HepG2 (cell line): ENCODE results near the gene HNRNPUL2. TPM values are rescaled to one million over a fixed set of nuclear protein-coding genes. Genes with fewer than 3 reads are reported as not detected.

Experiments
- ATF4 ChIP-seq, 2 experiments: fragments of 450-650 bp in 1 of 2; sonication (generic) in 1 of 2; formaldehyde crosslinking; IDR thresholded peaks; 2 replicates each; pipeline versions ENCODE4 v1.5.0 to v1.8.0; 2020 to 2022; ENCODE audit warnings: mild to moderate bottlenecking in 1 of 2, missing genetic modification reagents in 1 of 2
- ETV5 ChIP-seq: IDR thresholded peaks from 2 replicates; pipeline ENCODE4 v1.6.1; 2018; ENCODE audit warnings: missing biosample characterization, missing genetic modification reagents, inconsistent platforms, borderline replicate concordance
- HMGXB4 ChIP-seq, 2 experiments: sonication (generic) in 1 of 2; formaldehyde crosslinking in 1 of 2; IDR thresholded peaks; 2 replicates each; pipeline versions ENCODE4 v1.4.0 to v1.6.1; 2018 to 2020; ENCODE audit warnings: missing genetic modification reagents in 2 of 2, borderline replicate concordance in 1 of 2, low read depth in 1 of 2, mild to moderate bottlenecking in 1 of 2, missing biosample characterization in 1 of 2
- KLF6 ChIP-seq: IDR thresholded peaks from 2 replicates; pipeline ENCODE4 v1.8.0; 2016; ENCODE audit warnings: missing biosample characterization, missing genetic modification reagents
- MED8 ChIP-seq: sonication (generic); formaldehyde crosslinking; IDR thresholded peaks from 2 replicates; pipeline ENCODE4 v1.8.1; 2023; ENCODE audit warnings: mild to moderate bottlenecking, missing genetic modification reagents; ENCODE audit not compliant: insufficient replicate concordance
- NR1H2 ChIP-seq: sonication (generic); formaldehyde crosslinking; IDR thresholded peaks from 2 replicates; pipeline ENCODE4 v1.8.1; 2022; ENCODE audit warnings: low read depth, missing genetic modification reagents, borderline replicate concordance
- POGZ ChIP-seq: sonication (generic); formaldehyde crosslinking; IDR thresholded peaks from 2 replicates; pipeline ENCODE4 v1.4.0; 2020; ENCODE audit warnings: mild to moderate bottlenecking, missing genetic modification reagents
- SNAPC4 ChIP-seq: sonication (generic); formaldehyde crosslinking; IDR thresholded peaks from 2 replicates; pipeline ENCODE4 v1.4.0; 2020; ENCODE audit warnings: mild to moderate bottlenecking, missing genetic modification reagents
- ZC3H13 ChIP-seq: sonication (generic); formaldehyde crosslinking; IDR thresholded peaks from 2 replicates; pipeline ENCODE4 v1.8.1; 2023; ENCODE audit warnings: mild to moderate bottlenecking, missing genetic modification reagents, moderate library complexity
- ZNF317 ChIP-seq: sonication (generic); formaldehyde crosslinking; IDR thresholded peaks from 2 replicates; pipeline ENCODE4 v1.5.0; 2020; ENCODE audit warnings: mild to moderate bottlenecking, missing genetic modification reagents
- ZNF460 ChIP-seq: sonication (generic); formaldehyde crosslinking; IDR thresholded peaks from 2 replicates; pipeline ENCODE4 v1.5.1; 2020; ENCODE audit warnings: missing genetic modification reagents, mild to moderate bottlenecking, borderline replicate concordance
- ZNF546 ChIP-seq: sonication (generic); formaldehyde crosslinking; conservative IDR thresholded peaks from 2 replicates; pipeline ENCODE4 v1.8.1; 2023; ENCODE audit warnings: mild to moderate bottlenecking, missing genetic modification reagents
- polyA plus RNA-seq, 8 experiments: library from polyadenylated mRNA; depleted of rRNA in 3 of 8; stranded (reverse) in 7 of 8; unstranded in 1 of 8; fragments of >200 nt; fragmentation: Illumina TruSeq in 4 of 8; extraction: Trizol in 4 of 8; gene quantifications; 2 replicates each; pipeline versions ENCODE4 v1.2.1 to v1.2.3, GENCODE V29; 2011 to 2016; ENCODE audit warnings: low read depth in 4 of 8, missing spikeins in 1 of 8, mixed read lengths in 1 of 8; ENCODE audit not compliant: insufficient read depth in 1 of 8
- total RNA-seq, 5 experiments: library from RNA; depleted of rRNA; stranded (reverse); fragments of >200 nt; fragmentation: Illumina TruSeq; extraction: Trizol; gene quantifications; 2 replicates each; pipeline ENCODE4 v1.2.3, GENCODE V29; 2016; ENCODE audit warnings: low read depth in 1 of 5
- TF ChIP-seq, protein P1 (sequence below): sonication (generic); formaldehyde crosslinking; IDR thresholded peaks from 2 replicates; pipeline ENCODE4 v1.4.0; 2020; ENCODE audit warnings: missing genetic modification reagents
- TF ChIP-seq, protein P2 (sequence below): IDR thresholded peaks from 2 replicates; pipeline ENCODE4 v1.6.1; 2018; ENCODE audit warnings: missing genetic modification reagents, mild to moderate bottlenecking, missing compliant biosample characterization
- TF ChIP-seq, protein P3 (sequence below): IDR thresholded peaks from 2 replicates; pipeline ENCODE4 v1.6.1; 2016; ENCODE audit warnings: low read depth, borderline replicate concordance

The HNRNPUL2 gene
- total and polyA plus RNA-seq, 2 of the 13 experiments (the other 11 are each of a cell fraction or from before 2014, with no cell fraction given), result 8.4 to 9.6 TPM

GRCh38 chr11:62678770-62679696 lies 48.2 kb downstream of the HNRNPUL2 start, which contains the start of gene UBXN1 (continued):
- 0 out of 4 replicates have a peak, but pooled peaks of 1 of the 2 experiments have one; percentile 15 for TF ChIP-seq ATF4 (CRISPR knock-in tag; IDR thresholded peaks at IDR 0.05)
- TF ChIP-seq, protein P1, sequence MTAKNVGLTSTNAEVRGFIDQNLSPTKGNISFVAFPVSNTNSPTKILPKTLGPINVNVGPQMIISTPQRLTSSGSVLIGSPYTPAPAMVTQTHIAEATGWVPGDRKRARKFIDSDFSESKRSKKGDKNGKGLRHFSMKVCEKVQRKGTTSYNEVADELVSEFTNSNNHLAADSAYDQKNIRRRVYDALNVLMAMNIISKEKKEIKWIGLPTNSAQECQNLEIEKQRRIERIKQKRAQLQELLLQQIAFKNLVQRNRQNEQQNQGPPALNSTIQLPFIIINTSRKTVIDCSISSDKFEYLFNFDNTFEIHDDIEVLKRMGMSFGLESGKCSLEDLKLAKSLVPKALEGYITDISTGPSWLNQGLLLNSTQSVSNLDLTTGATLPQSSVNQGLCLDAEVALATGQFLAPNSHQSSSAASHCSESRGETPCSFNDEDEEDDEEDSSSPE (CRISPR knock-in tag), result peak; percentile 62
- peak; percentile 63 for TF ChIP-seq MED8 (CRISPR knock-in tag)
- TF ChIP-seq ZC3H13, result peak; percentile 36; the same call in 1 of the 2 replicates
- TF ChIP-seq ZNF460 (CRISPR knock-in tag), result no peak
- TF ChIP-seq, protein P2, sequence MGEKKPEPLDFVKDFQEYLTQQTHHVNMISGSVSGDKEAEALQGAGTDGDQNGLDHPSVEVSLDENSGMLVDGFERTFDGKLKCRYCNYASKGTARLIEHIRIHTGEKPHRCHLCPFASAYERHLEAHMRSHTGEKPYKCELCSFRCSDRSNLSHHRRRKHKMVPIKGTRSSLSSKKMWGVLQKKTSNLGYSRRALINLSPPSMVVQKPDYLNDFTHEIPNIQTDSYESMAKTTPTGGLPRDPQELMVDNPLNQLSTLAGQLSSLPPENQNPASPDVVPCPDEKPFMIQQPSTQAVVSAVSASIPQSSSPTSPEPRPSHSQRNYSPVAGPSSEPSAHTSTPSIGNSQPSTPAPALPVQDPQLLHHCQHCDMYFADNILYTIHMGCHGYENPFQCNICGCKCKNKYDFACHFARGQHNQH (CRISPR knock-in tag), result peak; percentile 60; the same call in 1 of the 2 replicates
- TF ChIP-seq ZNF546 (CRISPR knock-in tag), result 0 out of 2 replicates have a peak, but pooled peaks have one; percentile 50
- TF ChIP-seq NR1H2 (CRISPR knock-in tag), result no peak
- TF ChIP-seq ETV5, result peak; percentile 64
- peak; percentile 45; the same call in 1 of the 2 replicates for TF ChIP-seq KLF6
- TF ChIP-seq POGZ (CRISPR knock-in tag), result peak; percentile 65; the same call in 1 of the 2 replicates
- peak; percentile 38 for TF ChIP-seq ZNF317 (CRISPR knock-in tag)
- peak; percentile 51 to 84; a peak in 3 of 4 replicates for TF ChIP-seq HMGXB4 (CRISPR knock-in tag; IDR thresholded peaks at IDR 0.05; ENCODE audit: borderline replicate concordance in 1 of 2, low read depth in 1 of 2)
- TF ChIP-seq, protein P3, sequence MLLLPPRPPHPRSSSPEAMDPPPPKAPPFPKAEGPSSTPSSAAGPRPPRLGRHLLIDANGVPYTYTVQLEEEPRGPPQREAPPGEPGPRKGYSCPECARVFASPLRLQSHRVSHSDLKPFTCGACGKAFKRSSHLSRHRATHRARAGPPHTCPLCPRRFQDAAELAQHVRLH, result 0 out of 2 replicates have a peak, but pooled peaks have one; percentile 44
- peak; percentile 72; the same call in 1 of the 2 replicates for TF ChIP-seq SNAPC4 (CRISPR knock-in tag)
